SK-N-SH treated with all-trans-retinoic acid at 6 μM for 48 hours (cell line): ENCODE measurements around the gene CYP2U1.

Experiments
- ATAC-seq: fragments of 200-7000 bp; cut with Tn5 transposase; 3 replicates; pipeline ENCODE4 v1.9.1; 2020; ENCODE audit warnings: mild to moderate bottlenecking, moderate library complexity
- ARNTL ChIP-seq: fragments of 450-650 bp; formaldehyde crosslinking; IDR thresholded peaks from 2 replicates; pipeline ENCODE4 v1.5.0; 2020; ENCODE audit warnings: low read depth, mild to moderate bottlenecking, moderate library complexity, borderline replicate concordance
- BACH2 ChIP-seq: fragments of 250-450 bp; sonication (Bioruptor Pico); IDR thresholded peaks from 2 replicates; pipeline ENCODE4 v1.9.0; 2021; ENCODE audit warnings: mild to moderate bottlenecking, borderline replicate concordance
- GLIS3 ChIP-seq: fragments of 250-450 bp; sonication (Bioruptor Pico); IDR thresholded peaks from 2 replicates; pipeline ENCODE4 v1.5.0; 2020; ENCODE audit warnings: mild to moderate bottlenecking, moderate library complexity
- ISL1 ChIP-seq: fragments of 250-450 bp; sonication (Bioruptor Pico); IDR thresholded peaks from 2 replicates; pipeline ENCODE4 v2.1.2; 2022; ENCODE audit warnings: mild to moderate bottlenecking, moderate library complexity
- OSR1 ChIP-seq: fragments of 250-450 bp; sonication (Bioruptor Pico); IDR thresholded peaks from 2 replicates; pipeline ENCODE4 v1.8.0; 2022; ENCODE audit warnings: moderate library complexity, mild to moderate bottlenecking, inconsistent platforms
- PPARA ChIP-seq: fragments of 250-450 bp; sonication (Bioruptor Pico); IDR thresholded peaks from 2 replicates; pipeline ENCODE4 v1.5.0; 2020; ENCODE audit warnings: mild to moderate bottlenecking, borderline replicate concordance
- RARB ChIP-seq: fragments of 250-450 bp; sonication (Bioruptor Pico); IDR thresholded peaks from 2 replicates; pipeline ENCODE4 v1.8.0; 2021; ENCODE audit warnings: mild to moderate bottlenecking, moderate library complexity
- SNAI2 ChIP-seq: fragments of 250-450 bp; sonication (Bioruptor Pico); IDR thresholded peaks from 2 replicates; pipeline ENCODE4 v1.5.0; 2020; ENCODE audit warnings: mild to moderate bottlenecking, moderate library complexity
- TOX ChIP-seq: fragments of 250-450 bp; sonication (Bioruptor Pico); IDR thresholded peaks from 2 replicates; pipeline ENCODE4 v1.8.0; 2021; ENCODE audit warnings: mild to moderate bottlenecking, moderate library complexity, borderline replicate concordance
- ZFP3 ChIP-seq: fragments of 250-450 bp; sonication (Bioruptor Pico); IDR thresholded peaks from 2 replicates; pipeline ENCODE4 v1.5.0; 2020; ENCODE audit warnings: mild to moderate bottlenecking, moderate library complexity
- ZFP30 ChIP-seq: fragments of 450-650 bp; formaldehyde crosslinking; IDR thresholded peaks from 2 replicates; pipeline ENCODE4 v1.5.0; 2022; ENCODE audit warnings: mild to moderate bottlenecking, moderate library complexity
- ZNF565 ChIP-seq: fragments of 450-650 bp; formaldehyde crosslinking; conservative IDR thresholded peaks from 2 replicates; pipeline ENCODE4 v1.5.0; 2020; ENCODE audit warnings: low read depth, mild to moderate bottlenecking, moderate library complexity
- ZNF70 ChIP-seq: fragments of 450-650 bp; formaldehyde crosslinking; IDR thresholded peaks from 2 replicates; pipeline ENCODE4 v1.5.0; 2020; ENCODE audit warnings: mild to moderate bottlenecking, moderate library complexity
- TF ChIP-seq, protein P1 (sequence below): fragments of 250-450 bp; sonication (Bioruptor Pico); IDR thresholded peaks from 2 replicates; pipeline ENCODE4 v1.5.0; 2020; ENCODE audit warnings: mild to moderate bottlenecking, moderate library complexity
- TF ChIP-seq, protein P2 (sequence below): fragments of 250-450 bp; sonication (Bioruptor Pico); IDR thresholded peaks from 2 replicates; pipeline ENCODE4 v1.8.0; 2021; ENCODE audit warnings: low read depth, mild to moderate bottlenecking, moderate library complexity, borderline replicate concordance
- TF ChIP-seq, protein P3 (sequence below): fragments of 250-450 bp; sonication (Bioruptor Pico); IDR thresholded peaks from 2 replicates; pipeline ENCODE4 v1.8.0; 2020; ENCODE audit warnings: mild to moderate bottlenecking, moderate library complexity, borderline replicate concordance
- TF ChIP-seq, protein P4 (sequence below): fragments of 250-450 bp; sonication (Bioruptor Pico); IDR thresholded peaks from 2 replicates; pipeline ENCODE4 v1.5.1; 2021; ENCODE audit warnings: mild to moderate bottlenecking, moderate library complexity
- TF ChIP-seq, protein P5 (sequence below): fragments of 250-450 bp; sonication (Bioruptor Pico); IDR thresholded peaks from 2 replicates; pipeline ENCODE4 v1.5.1; 2020; ENCODE audit warnings: low read depth, mild to moderate bottlenecking, moderate library complexity

CYP2U1 gene

DNA sequence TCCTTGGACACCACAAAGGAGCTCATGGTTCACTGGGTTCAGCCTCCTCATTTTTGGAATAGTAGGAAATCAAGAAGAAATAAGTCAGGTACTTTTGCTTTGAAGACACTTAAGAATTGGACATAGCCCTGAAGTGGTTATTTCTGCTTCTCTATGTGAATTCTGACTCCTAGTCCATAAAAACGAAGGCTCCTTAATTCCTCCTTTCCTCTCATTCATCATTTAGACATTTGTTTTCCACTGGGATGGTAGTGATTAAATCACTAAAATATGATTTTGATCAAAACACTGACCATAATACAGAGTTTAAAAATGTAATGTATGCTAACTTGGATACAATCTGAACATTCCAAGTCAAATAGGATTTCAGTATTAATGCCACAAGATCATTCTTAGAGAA is 34.7 kb upstream of the CYP2U1 start:
- no peak for ATAC-seq
- TF ChIP-seq ISL1 (no peak), ZFP30 (CRISPR knock-in tag) (no peak), ZFP3 (no peak), BACH2 (CRISPR knock-in tag) (no peak), RARB (CRISPR knock-in tag) (no peak), PPARA (no peak)
- TF ChIP-seq, protein P1, sequence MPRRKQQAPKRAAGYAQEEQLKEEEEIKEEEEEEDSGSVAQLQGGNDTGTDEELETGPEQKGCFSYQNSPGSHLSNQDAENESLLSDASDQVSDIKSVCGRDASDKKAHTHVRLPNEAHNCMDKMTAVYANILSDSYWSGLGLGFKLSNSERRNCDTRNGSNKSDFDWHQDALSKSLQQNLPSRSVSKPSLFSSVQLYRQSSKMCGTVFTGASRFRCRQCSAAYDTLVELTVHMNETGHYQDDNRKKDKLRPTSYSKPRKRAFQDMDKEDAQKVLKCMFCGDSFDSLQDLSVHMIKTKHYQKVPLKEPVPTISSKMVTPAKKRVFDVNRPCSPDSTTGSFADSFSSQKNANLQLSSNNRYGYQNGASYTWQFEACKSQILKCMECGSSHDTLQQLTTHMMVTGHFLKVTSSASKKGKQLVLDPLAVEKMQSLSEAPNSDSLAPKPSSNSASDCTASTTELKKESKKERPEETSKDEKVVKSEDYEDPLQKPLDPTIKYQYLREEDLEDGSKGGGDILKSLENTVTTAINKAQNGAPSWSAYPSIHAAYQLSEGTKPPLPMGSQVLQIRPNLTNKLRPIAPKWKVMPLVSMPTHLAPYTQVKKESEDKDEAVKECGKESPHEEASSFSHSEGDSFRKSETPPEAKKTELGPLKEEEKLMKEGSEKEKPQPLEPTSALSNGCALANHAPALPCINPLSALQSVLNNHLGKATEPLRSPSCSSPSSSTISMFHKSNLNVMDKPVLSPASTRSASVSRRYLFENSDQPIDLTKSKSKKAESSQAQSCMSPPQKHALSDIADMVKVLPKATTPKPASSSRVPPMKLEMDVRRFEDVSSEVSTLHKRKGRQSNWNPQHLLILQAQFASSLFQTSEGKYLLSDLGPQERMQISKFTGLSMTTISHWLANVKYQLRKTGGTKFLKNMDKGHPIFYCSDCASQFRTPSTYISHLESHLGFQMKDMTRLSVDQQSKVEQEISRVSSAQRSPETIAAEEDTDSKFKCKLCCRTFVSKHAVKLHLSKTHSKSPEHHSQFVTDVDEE (CRISPR knock-in tag) = no peak
- TF ChIP-seq, protein P2, sequence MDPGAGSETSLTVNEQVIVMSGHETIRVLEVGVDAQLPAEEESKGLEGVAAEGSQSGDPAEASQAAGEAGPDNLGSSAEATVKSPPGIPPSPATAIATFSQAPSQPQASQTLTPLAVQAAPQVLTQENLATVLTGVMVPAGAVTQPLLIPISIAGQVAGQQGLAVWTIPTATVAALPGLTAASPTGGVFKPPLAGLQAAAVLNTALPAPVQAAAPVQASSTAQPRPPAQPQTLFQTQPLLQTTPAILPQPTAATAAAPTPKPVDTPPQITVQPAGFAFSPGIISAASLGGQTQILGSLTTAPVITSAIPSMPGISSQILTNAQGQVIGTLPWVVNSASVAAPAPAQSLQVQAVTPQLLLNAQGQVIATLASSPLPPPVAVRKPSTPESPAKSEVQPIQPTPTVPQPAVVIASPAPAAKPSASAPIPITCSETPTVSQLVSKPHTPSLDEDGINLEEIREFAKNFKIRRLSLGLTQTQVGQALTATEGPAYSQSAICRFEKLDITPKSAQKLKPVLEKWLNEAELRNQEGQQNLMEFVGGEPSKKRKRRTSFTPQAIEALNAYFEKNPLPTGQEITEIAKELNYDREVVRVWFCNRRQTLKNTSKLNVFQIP (CRISPR knock-in tag) = no peak
- TF ChIP-seq, protein P3, sequence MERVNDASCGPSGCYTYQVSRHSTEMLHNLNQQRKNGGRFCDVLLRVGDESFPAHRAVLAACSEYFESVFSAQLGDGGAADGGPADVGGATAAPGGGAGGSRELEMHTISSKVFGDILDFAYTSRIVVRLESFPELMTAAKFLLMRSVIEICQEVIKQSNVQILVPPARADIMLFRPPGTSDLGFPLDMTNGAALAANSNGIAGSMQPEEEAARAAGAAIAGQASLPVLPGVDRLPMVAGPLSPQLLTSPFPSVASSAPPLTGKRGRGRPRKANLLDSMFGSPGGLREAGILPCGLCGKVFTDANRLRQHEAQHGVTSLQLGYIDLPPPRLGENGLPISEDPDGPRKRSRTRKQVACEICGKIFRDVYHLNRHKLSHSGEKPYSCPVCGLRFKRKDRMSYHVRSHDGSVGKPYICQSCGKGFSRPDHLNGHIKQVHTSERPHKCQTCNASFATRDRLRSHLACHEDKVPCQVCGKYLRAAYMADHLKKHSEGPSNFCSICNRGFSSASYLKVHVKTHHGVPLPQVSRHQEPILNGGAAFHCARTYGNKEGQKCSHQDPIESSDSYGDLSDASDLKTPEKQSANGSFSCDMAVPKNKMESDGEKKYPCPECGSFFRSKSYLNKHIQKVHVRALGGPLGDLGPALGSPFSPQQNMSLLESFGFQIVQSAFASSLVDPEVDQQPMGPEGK = no peak

DNA sequence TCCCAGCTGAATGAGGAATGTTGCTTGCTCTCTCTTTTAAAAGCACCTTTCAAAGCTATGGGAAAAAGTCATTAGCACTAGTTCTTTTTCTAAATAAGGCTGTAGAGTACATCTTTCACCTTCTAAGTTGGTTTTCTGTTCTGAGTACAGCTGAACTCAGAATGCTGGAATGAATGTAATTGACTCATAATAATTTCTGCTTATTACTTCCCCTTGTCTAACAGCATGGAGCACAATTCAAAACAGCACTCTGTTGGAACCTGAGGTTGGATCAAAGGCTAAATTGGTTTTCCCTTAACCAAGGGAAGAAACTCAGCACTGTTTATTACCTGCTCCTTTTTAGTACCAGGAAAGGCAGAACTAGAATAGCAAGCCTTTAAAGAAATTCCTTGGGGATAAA is 33.5 kb upstream of the CYP2U1 start:
- no peak for ATAC-seq
- TF ChIP-seq ARNTL (CRISPR knock-in tag) (no peak), OSR1 (CRISPR knock-in tag) (no peak), ZNF565 (no peak), TOX (no peak), ZNF70 (CRISPR knock-in tag) (no peak), SNAI2 (CRISPR knock-in tag) (no peak)
- TF ChIP-seq, protein P4, sequence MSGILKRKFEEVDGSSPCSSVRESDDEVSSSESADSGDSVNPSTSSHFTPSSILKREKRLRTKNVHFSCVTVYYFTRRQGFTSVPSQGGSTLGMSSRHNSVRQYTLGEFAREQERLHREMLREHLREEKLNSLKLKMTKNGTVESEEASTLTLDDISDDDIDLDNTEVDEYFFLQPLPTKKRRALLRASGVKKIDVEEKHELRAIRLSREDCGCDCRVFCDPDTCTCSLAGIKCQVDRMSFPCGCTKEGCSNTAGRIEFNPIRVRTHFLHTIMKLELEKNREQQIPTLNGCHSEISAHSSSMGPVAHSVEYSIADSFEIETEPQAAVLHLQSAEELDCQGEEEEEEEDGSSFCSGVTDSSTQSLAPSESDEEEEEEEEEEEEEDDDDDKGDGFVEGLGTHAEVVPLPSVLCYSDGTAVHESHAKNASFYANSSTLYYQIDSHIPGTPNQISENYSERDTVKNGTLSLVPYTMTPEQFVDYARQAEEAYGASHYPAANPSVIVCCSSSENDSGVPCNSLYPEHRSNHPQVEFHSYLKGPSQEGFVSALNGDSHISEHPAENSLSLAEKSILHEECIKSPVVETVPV = no peak
- TF ChIP-seq, protein P3 = no peak

DNA sequence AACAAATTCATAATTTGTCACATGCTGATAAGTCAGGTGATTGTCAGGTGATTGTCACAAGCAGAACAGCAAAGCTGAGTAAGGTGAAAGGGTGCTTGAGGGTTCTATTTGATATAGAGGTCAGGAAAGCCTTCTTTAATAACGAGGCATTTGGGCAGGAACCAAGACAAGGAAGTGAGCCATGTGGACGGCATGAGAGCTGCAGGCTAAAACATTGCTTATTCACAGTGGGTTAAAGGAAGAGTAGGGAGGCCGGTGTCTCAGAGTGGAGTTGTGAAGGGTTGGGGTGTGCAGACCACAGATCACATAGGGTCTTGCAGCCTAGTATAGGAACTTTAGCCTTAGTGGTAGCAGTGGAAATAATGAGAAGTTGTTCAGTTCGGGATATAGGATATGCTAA is 31.3 kb upstream of the CYP2U1 start:
- no peak for ATAC-seq
- TF ChIP-seq, protein P5, sequence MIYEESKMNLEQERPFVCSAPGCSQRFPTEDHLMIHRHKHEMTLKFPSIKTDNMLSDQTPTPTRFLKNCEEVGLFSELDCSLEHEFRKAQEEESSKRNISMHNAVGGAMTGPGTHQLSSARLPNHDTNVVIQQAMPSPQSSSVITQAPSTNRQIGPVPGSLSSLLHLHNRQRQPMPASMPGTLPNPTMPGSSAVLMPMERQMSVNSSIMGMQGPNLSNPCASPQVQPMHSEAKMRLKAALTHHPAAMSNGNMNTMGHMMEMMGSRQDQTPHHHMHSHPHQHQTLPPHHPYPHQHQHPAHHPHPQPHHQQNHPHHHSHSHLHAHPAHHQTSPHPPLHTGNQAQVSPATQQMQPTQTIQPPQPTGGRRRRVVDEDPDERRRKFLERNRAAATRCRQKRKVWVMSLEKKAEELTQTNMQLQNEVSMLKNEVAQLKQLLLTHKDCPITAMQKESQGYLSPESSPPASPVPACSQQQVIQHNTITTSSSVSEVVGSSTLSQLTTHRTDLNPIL (CRISPR knock-in tag) = no peak
- TF ChIP-seq, protein P3 = no peak
- TF ChIP-seq BACH2 (CRISPR knock-in tag) (no peak), ARNTL (CRISPR knock-in tag) (no peak), GLIS3 (CRISPR knock-in tag) (no peak), PPARA (no peak), ZNF565 (no peak), ZNF70 (CRISPR knock-in tag) (no peak)
